Measurements from ENCODE around the gene TGM3.

TGM3 gene

GRCh38 chr20:2382833-2383232 lies 87.0 kb downstream of the TGM3 start:
- no peak for DNase-seq

GRCh38 chr20:2385026-2385425 lies 89.2 kb downstream of the TGM3 start:
- peak; percentile 97 for DNase-seq

- DNase-seq: no peak
Observed at GRCh38 chr20:2385496-2385895, 89.7 kb downstream of the TGM3 start.

- DNase-seq: peak; percentile 99
Observed at GRCh38 chr20:2386516-2387179, 90.8 kb downstream of the TGM3 start.

GRCh38 chr20:2387180-2387577 lies 91.4 kb downstream of the TGM3 start:
- peak; percentile 89 for DNase-seq

- peak; percentile 80 for DNase-seq
Observed at GRCh38 chr20:2387580-2387979, 91.8 kb downstream of the TGM3 start.

All from islet precursor cell (in vitro differentiated cells).